HG03159 (cell line): ENCODE data around the gene SFMBT2.

Experiments
- ATAC-seq: cut with Tn5 transposase; IDR thresholded peaks from one replicate; pipeline ENCODE4 v1.9.1; 2021; ENCODE audit warnings: mild to moderate bottlenecking, moderate library complexity; ENCODE audit not compliant: unreplicated experiment

SFMBT2 gene

GRCh38 chr10:7157091-7157490 lies 253.7 kb downstream of the SFMBT2 start:
- ATAC-seq: no peak

- no peak for ATAC-seq
Measured at GRCh38 chr10:7153750-7154149, 257.1 kb downstream of the SFMBT2 start.

- ATAC-seq: no peak
Measured at GRCh38 chr10:7152982-7153381, 257.9 kb downstream of the SFMBT2 start.

GRCh38 chr10:7152341-7152740 lies 258.5 kb downstream of the SFMBT2 start:
- ATAC-seq: no peak

- ATAC-seq: no peak
Measured at GRCh38 chr10:7151538-7151937, 259.3 kb downstream of the SFMBT2 start.

GRCh38 chr10:7150349-7150748 lies 260.5 kb downstream of the SFMBT2 start:
- ATAC-seq: no peak

GRCh38 chr10:7146189-7146588 lies 264.6 kb downstream of the SFMBT2 start:
- ATAC-seq: no peak

- ATAC-seq: no peak
Measured at GRCh38 chr10:7136016-7136415, 274.8 kb downstream of the SFMBT2 start.

GRCh38 chr10:7135188-7135587 lies 275.6 kb downstream of the SFMBT2 start:
- no peak for ATAC-seq

- ATAC-seq: no peak
Measured at GRCh38 chr10:7134448-7134847, 276.4 kb downstream of the SFMBT2 start.

- ATAC-seq: no peak
Measured at GRCh38 chr10:7133958-7134357, 276.9 kb downstream of the SFMBT2 start.

GRCh38 chr10:7133278-7133677 lies 277.6 kb downstream of the SFMBT2 start:
- no peak for ATAC-seq

GRCh38 chr10:7130191-7130911 lies 280.5 kb downstream of the SFMBT2 start:
- ATAC-seq: no peak

- no peak for ATAC-seq
Measured at GRCh38 chr10:7123774-7124173, 287.1 kb downstream of the SFMBT2 start.

GRCh38 chr10:7122561-7122960 lies 288.3 kb downstream of the SFMBT2 start:
- ATAC-seq: no peak

- ATAC-seq: peak; percentile 87
Measured at GRCh38 chr10:7121154-7121797, 289.6 kb downstream of the SFMBT2 start.

GRCh38 chr10:7119325-7120015 lies 291.4 kb downstream of the SFMBT2 start:
- ATAC-seq: no peak

GRCh38 chr10:7117806-7118674 lies 292.8 kb downstream of the SFMBT2 start:
- no peak for ATAC-seq

GRCh38 chr10:7117177-7117799 lies 293.5 kb downstream of the SFMBT2 start:
- ATAC-seq: no peak

- no peak for ATAC-seq
Measured at GRCh38 chr10:7111561-7111960, 299.3 kb downstream of the SFMBT2 start.

GRCh38 chr10:7111089-7111488 lies 299.7 kb downstream of the SFMBT2 start:
- ATAC-seq: no peak
